GM12878 (cell line): ENCODE results near the gene ALDH3B2.

Source experiments
- EZH2 ChIP-seq: IDR thresholded peaks from 2 replicates; pipeline ENCODE4 v1.6.1; 2012; ENCODE audit warnings: low read depth, mild to moderate bottlenecking, control low read depth, inconsistent platforms, low read length, borderline replicate concordance; ENCODE audit not compliant: control insufficient read depth
- NKRF ChIP-seq: fragments of 450-650 bp; conservative IDR thresholded peaks from 2 replicates; pipeline ENCODE4 v1.6.1; 2017; ENCODE audit warnings: mild to moderate bottlenecking, moderate library complexity
- PAX8 ChIP-seq: fragments of 450-650 bp; IDR thresholded peaks from 2 replicates; pipeline ENCODE4 v1.6.1; 2017; ENCODE audit warnings: mild to moderate bottlenecking, moderate library complexity
- POLR2A ChIP-seq: IDR thresholded peaks from 2 replicates; pipeline ENCODE4 v1.6.1; 2011; ENCODE audit warnings: low read depth, mild to moderate bottlenecking, low read length
- SIX5 ChIP-seq: IDR thresholded peaks from 2 replicates; pipeline ENCODE4 v1.6.1; 2011; ENCODE audit warnings: mild to moderate bottlenecking, low read depth, low read length, moderate library complexity; ENCODE audit not compliant: severe bottlenecking
- SMC3 ChIP-seq: IDR thresholded peaks from 2 replicates; pipeline ENCODE4 v1.6.1; 2011; ENCODE audit warnings: low read length, improper control_type of control experiment, borderline replicate concordance
- ZBTB4 ChIP-seq: fragments of 450-650 bp; formaldehyde crosslinking; IDR thresholded peaks from 2 replicates; pipeline ENCODE4 v1.4.0; 2022; ENCODE audit warnings: mild to moderate bottlenecking, moderate library complexity
- TF ChIP-seq, protein P1 (sequence below), 3 experiments: IDR thresholded peaks in 2 of 3; conservative IDR thresholded peaks in 1 of 3; 2 replicates each; pipeline ENCODE4 v1.5.1; 2011; ENCODE audit warnings: low read depth in 3 of 3, low read length in 3 of 3, mild to moderate bottlenecking in 3 of 3, control low read depth in 2 of 3, moderate library complexity in 2 of 3, inconsistent platforms in 1 of 3, mixed read lengths in 1 of 3; ENCODE audit not compliant: control insufficient read depth in 2 of 3, insufficient read depth in 1 of 3; ENCODE audit errors: extremely low read depth in 1 of 3

GRCh38 chr11:67640758-67641337 lies 33.6 kb downstream of the ALDH3B2 start:
- no peak for TF ChIP-seq POLR2A
- TF ChIP-seq PAX8: no peak
- TF ChIP-seq, protein P1, sequence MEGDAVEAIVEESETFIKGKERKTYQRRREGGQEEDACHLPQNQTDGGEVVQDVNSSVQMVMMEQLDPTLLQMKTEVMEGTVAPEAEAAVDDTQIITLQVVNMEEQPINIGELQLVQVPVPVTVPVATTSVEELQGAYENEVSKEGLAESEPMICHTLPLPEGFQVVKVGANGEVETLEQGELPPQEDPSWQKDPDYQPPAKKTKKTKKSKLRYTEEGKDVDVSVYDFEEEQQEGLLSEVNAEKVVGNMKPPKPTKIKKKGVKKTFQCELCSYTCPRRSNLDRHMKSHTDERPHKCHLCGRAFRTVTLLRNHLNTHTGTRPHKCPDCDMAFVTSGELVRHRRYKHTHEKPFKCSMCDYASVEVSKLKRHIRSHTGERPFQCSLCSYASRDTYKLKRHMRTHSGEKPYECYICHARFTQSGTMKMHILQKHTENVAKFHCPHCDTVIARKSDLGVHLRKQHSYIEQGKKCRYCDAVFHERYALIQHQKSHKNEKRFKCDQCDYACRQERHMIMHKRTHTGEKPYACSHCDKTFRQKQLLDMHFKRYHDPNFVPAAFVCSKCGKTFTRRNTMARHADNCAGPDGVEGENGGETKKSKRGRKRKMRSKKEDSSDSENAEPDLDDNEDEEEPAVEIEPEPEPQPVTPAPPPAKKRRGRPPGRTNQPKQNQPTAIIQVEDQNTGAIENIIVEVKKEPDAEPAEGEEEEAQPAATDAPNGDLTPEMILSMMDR (IDR thresholded peaks at IDR 0.05 in 2 of 3, conservative IDR thresholded peaks at IDR 0.05 in 1 of 3; ENCODE audit: control insufficient read depth in 2 of 3, extremely low read depth in 1 of 3, insufficient read depth in 1 of 3, low read depth in 3 of 3, low read length in 3 of 3): no peak
- TF ChIP-seq ZBTB4 (CRISPR knock-in tag): no peak
- no peak for TF ChIP-seq SIX5
- no peak for TF ChIP-seq NKRF
- TF ChIP-seq EZH2: no peak
- no peak for TF ChIP-seq SMC3
